GM18511 (cell line): Measurements from ENCODE around the gene TBC1D5.
"Not testable (repeated sequence)": the region's sequence is repeated elsewhere in the genome, so short reads cannot be mapped to it uniquely, and the experiment has no call there.

Source experiments
- ATAC-seq: cut with Tn5 transposase; IDR thresholded peaks from one replicate; pipeline ENCODE4 v1.9.1; 2021; ENCODE audit warnings: mild to moderate bottlenecking, moderate library complexity; ENCODE audit not compliant: unreplicated experiment

TBC1D5 gene

GRCh38 chr3:17369973-17370372, 372.5 kb downstream of the TBC1D5 start:
- no peak for ATAC-seq

DNA sequence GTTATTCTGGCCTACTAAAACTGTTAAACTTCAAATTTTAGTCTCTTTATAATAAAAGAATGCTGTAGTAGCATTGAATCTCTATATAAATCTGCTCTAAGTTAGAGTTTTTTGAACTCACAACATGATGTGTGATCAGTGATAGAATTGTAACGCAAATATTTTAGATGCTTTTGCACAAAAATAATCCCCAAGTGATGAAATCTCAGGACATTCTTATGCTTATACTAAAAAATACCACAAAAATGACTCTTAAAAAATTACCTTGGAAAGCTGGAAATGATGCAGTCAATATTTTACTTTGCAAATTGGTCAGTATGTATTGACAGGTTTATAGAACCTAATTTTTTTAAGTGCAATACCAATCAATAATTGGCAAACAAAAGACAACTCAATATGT, 375.3 kb downstream of the TBC1D5 start:
- ATAC-seq = no peak

GRCh38 chr3:17360991-17361390, 381.4 kb downstream of the TBC1D5 start:
- no peak for ATAC-seq

- ATAC-seq = no peak
Observed at GRCh38 chr3:17359911-17360310, 382.5 kb downstream of the TBC1D5 start.

DNA sequence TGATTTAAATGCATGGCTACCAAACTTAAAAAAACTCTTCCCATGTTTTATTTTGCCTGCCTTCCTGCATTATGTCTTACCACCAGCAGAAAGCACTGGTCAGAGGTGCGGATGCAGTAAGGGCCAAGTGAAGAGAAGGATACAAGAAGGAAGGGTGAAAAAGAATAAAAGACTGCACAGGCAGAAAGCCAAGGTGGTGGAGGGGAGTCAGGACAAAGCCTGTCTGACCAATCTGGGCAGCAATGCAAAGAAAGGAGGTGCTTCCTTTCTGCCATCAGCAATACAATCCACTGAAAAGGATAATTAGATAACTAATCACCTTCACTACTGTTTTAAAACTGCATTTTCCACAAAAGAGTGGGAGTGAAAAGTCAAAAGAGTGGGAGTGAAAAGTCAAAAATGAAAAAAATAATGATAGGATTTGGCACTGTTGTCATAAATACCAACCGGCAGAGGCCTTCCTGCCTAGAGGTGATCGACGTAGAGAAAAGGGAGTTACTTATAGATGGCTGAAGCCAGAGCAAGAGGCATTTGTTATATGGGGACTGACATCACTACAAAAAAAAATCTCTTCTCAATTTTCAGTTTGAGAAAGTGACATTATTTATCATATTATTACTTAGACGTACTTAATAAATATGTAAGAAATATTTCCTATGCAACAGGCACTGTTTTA, 385.3 kb downstream of the TBC1D5 start:
- ATAC-seq = no peak

DNA sequence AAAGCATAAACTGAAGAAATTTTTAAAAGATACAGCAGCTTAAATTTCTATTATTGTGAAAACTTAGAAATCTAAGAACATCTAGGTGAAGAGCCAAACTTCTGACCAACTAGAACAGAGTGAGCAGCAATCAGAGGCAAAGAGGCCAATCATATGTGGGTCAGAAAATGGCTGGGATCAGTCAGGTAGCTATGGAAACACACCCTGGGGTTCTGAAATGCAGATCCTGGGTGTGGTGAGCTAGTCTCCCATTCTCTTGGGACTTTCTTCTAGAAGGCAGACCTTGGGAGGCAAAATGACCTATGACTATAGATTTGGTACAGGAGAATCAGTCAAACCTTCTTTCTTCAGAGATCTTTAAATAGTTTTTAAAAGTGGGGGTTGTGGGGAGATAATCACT, 385.8 kb downstream of the TBC1D5 start:
- ATAC-seq = no peak

GRCh38 chr3:17355591-17355990, 386.8 kb downstream of the TBC1D5 start:
- no peak for ATAC-seq

GRCh38 chr3:17354341-17354740, 388.1 kb downstream of the TBC1D5 start:
- no peak for ATAC-seq

- ATAC-seq = no peak
Observed at GRCh38 chr3:17352620-17353019, 389.8 kb downstream of the TBC1D5 start.

- ATAC-seq = not testable (repeated sequence)
Observed at GRCh38 chr3:17351193-17351592, 391.2 kb downstream of the TBC1D5 start.

GRCh38 chr3:17349093-17349492, 393.3 kb downstream of the TBC1D5 start:
- ATAC-seq = peak; percentile 49

GRCh38 chr3:17342119-17342518, 400.3 kb downstream of the TBC1D5 start:
- no peak for ATAC-seq

DNA sequence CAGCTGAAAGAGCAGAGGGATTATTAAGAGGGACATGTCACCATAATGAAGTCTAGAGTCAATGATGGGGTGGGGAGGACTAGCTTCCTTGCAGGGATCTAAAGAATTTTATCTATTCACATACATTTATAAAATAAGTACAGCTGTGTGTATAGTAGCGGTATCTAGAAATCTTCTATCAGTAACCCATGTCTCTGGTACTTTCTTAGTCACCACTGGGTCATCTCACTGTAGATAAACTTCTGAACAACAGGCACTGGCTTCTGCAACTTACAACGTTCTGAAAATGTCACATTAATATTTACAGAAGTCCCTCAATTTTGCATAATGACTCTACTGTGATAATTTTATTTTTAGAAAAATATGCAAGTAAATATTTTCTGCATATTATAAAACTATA, 401.7 kb downstream of the TBC1D5 start:
- ATAC-seq = no peak

GRCh38 chr3:17340261-17340660, 402.2 kb downstream of the TBC1D5 start:
- no peak for ATAC-seq

DNA sequence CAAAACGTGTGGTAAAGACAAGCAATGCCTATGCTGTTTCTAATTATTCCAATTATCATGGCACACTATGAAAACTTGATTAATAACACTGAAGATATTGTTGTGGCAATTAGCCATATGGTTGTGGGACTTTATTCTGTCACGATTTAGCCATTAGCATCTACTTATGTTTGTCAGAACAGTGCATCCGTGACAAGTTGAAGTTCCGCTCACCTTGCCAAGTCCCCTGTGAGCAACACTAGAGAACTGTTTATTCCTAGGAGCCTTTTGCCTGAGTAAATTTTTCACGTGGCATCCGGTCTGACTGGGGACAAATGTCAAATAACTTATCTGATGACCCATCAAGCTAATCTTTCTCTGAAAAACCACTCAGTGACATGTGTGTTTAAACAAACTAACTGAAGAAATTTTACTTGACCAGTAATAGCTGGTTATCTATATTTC, 403.3 kb downstream of the TBC1D5 start:
- no peak for ATAC-seq

DNA sequence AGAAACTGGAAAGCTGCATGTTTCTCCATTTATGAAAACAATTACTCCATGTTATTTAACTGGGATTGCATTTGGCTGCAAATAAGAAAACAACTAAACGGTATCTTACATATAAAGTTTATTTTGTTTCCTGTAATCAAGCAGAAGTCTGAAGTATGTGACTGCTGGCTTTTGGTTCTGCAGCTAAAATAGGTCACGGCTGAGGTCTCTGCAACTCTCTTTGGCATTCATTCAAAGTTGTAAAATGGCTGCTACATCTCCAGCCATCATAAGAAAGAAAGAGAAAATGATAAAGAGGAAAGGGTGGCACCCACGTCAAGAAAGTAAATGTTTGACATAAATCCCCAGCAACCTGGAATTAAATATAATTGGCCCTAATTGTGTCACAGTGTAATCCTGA, 406.1 kb downstream of the TBC1D5 start:
- no peak for ATAC-seq

- no peak for ATAC-seq
Observed at GRCh38 chr3:17333893-17334292, 408.5 kb downstream of the TBC1D5 start.

DNA sequence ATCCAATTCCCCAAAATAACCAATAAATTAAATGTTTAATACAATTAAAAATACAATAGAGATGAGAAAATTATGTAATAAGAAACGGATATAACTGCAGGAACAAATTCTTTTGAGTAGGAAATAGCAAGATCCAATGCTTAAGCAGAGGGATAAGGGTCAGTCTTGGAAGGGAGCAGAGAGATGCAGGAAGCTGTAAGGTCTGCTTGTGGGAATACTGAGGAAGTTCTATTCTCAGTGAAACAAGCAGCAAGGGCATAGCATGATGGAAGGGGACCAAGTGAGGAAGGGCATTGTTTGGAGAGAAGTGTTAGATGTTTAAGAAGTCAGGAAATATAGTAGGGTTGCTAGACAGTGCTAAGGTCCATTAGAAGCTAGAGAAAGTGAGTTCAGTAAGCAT, 409.0 kb downstream of the TBC1D5 start:
- ATAC-seq = no peak

- no peak for ATAC-seq
Observed at GRCh38 chr3:17330660-17331059, 411.8 kb downstream of the TBC1D5 start.

GRCh38 chr3:17329927-17330326, 412.5 kb downstream of the TBC1D5 start:
- ATAC-seq = no peak

GRCh38 chr3:17322106-17322793, 420.2 kb downstream of the TBC1D5 start:
- no peak for ATAC-seq

- ATAC-seq = no peak
Observed at GRCh38 chr3:17320266-17320665, 422.2 kb downstream of the TBC1D5 start.

- ATAC-seq = no peak
Observed at GRCh38 chr3:17315897-17316296, 426.5 kb downstream of the TBC1D5 start.
